Activated CD8-positive, alpha-beta memory T cell treated with anti-CD3 and anti-CD28 coated beads for 4 hours (primary cell): ENCODE data around the gene BACH1.

ENCODE experiments used
- DNase-seq, 2 donors: peaks; one replicate each; pipeline ENCODE4 v3.0.0-alpha.2; 2020; ENCODE audit warnings: low read depth in 2 of 2

The BACH1 gene

GRCh38 chr21:29293495-29293894 lies 5.2 kb upstream of the BACH1 start:
- DNase-seq: no peak

- DNase-seq: no peak
Measured at GRCh38 chr21:29295066-29295650, 3.6 kb upstream of the BACH1 start.

GRCh38 chr21:29296446-29296845 lies 2.3 kb upstream of the BACH1 start:
- no peak for DNase-seq

GRCh38 chr21:29297483-29298347 lies 1.0 kb upstream of the BACH1 start:
- DNase-seq: no peak

GRCh38 chr21:29299046-29299915 lies 559 bp downstream of the BACH1 start:
- DNase-seq: peak; percentile 44 to 51

GRCh38 chr21:29299916-29300806 lies 1.4 kb downstream of the BACH1 start:
- peak; percentile 16 to 44 for DNase-seq

- no peak for DNase-seq
Measured at GRCh38 chr21:29300807-29301138, 2.1 kb downstream of the BACH1 start.

- DNase-seq: no peak
Measured at GRCh38 chr21:29301691-29302090, 3.0 kb downstream of the BACH1 start.

GRCh38 chr21:29302359-29302875 lies 3.7 kb downstream of the BACH1 start:
- DNase-seq: no peak

GRCh38 chr21:29303288-29303687 lies 4.6 kb downstream of the BACH1 start:
- DNase-seq: no peak

- no peak for DNase-seq
Measured at GRCh38 chr21:29304597-29304996, 5.9 kb downstream of the BACH1 start.

GRCh38 chr21:29305068-29305467 lies 6.3 kb downstream of the BACH1 start:
- no peak for DNase-seq

GRCh38 chr21:29305561-29305960 lies 6.8 kb downstream of the BACH1 start:
- DNase-seq: no peak

- no peak for DNase-seq
Measured at GRCh38 chr21:29306920-29307319, 8.2 kb downstream of the BACH1 start.

GRCh38 chr21:29307718-29308455 lies 9.2 kb downstream of the BACH1 start:
- DNase-seq: no peak

GRCh38 chr21:29308456-29308783 lies 9.7 kb downstream of the BACH1 start:
- DNase-seq: no peak

- no peak for DNase-seq
Measured at GRCh38 chr21:29309703-29310102, 11.0 kb downstream of the BACH1 start.

GRCh38 chr21:29311802-29312201 lies 13.1 kb downstream of the BACH1 start:
- no peak for DNase-seq

GRCh38 chr21:29312981-29313380 lies 14.3 kb downstream of the BACH1 start:
- no peak for DNase-seq

GRCh38 chr21:29313662-29314408 lies 15.1 kb downstream of the BACH1 start:
- DNase-seq: no peak
